Measurements from ENCODE around the gene CDK5RAP3.

CDK5RAP3 gene

DNA sequence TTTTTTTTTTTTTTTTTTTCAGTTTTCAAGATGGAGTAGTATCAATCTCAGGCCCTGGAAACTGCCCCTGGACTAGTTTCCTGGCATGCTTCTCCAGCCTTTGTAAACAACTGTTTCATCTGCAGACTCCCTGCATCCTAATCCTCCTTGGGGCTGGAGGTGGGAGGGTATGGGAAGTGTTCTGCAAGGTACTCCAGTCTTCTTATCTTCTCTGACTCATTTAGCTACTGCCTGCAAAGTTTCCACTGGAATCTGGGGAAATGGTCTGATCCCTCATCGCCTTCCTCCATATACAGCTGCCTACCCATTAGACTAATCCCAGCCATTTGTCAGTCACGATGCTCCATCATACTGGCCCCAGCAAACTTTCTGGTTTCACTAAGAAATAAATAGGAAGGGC is 45.2 kb downstream of the CDK5RAP3 start:
- H3K27ac ChIP-seq (ENCODE audit: extremely low read depth, low read depth, low read length), result no peak overlapping the region
- peaks cover 7% of the 10 kb centered on the region for H3K4me1 ChIP-seq (ENCODE audit: control insufficient read depth, insufficient read depth, low read length)
- ChIA-PET CTCF (interaction anchor here (0.6 to 15.5 kb wide), 9 partner anchors 11 to 1559 kb away, joined by 3 to 386 read pairs (median 4); partner anchors contain the start of genes CDK5RAP3, PNPO and PRR15L), POLR2A (interaction anchor here (1.1 kb wide), 1 partner anchor 40 kb away, joined by 3 read pairs; no protein-coding TSS in a partner anchor)
- H3K4me3 ChIP-seq (ENCODE audit: low read depth, low read length), result no peak overlapping the region
- H3K9me3 ChIP-seq (ENCODE audit: control insufficient read depth, insufficient read depth, low read depth, low read length), result no peaks in the 10 kb centered on the region
- H3K36me3 ChIP-seq (ENCODE audit: control insufficient read depth in 2 of 2, insufficient read depth in 1 of 2, low read length in 2 of 2), result no peaks in the 10 kb centered on the region
- TF ChIP-seq, protein P1, sequence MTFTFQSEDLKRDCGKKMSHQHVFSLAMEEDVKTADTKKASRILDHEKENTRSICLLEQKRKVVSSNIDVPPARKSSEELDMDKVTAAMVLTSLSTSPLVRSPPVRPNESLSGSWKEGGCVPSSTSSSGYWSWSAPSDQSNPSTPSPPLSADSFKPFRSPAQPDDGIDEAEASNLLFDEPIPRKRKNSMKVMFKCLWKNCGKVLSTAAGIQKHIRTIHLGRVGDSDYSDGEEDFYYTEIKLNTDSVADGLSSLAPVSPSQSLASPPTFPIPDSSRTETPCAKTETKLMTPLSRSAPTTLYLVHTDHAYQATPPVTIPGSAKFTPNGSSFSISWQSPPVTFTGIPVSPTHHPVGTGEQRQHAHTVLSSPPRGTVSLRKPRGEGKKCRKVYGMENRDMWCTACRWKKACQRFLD (tag by site-specific recombination; IDR thresholded peaks at IDR 0.05), result no peak
- TF ChIP-seq IKZF3 (tag by site-specific recombination; IDR thresholded peaks at IDR 0.05) (no peak), ZNF555 (tag by site-specific recombination; conservative IDR thresholded peaks at IDR 0.05) (no peak), ZNF214 (tag by site-specific recombination; IDR thresholded peaks at IDR 0.05; ENCODE audit: borderline replicate concordance) (no peak), ZNF544 (tag by site-specific recombination; IDR thresholded peaks at IDR 0.05) (no peak), ZNF830 (tag by site-specific recombination; IDR thresholded peaks at IDR 0.05; ENCODE audit: low read depth) (no peak), ZNF660 (tag by site-specific recombination; IDR thresholded peaks at IDR 0.05) (0 out of 2 replicates have a peak, but pooled peaks have one; percentile 41), ZNF776 (tag by site-specific recombination; IDR thresholded peaks at IDR 0.05; ENCODE audit: borderline replicate concordance) (no peak), OSR2 (tag by site-specific recombination; IDR thresholded peaks at IDR 0.05) (peak; percentile 60), REPIN1 (tag by site-specific recombination; IDR thresholded peaks at IDR 0.05; ENCODE audit: low read depth) (no peak), ZNF600 (tag by site-specific recombination; IDR thresholded peaks at IDR 0.05) (peak; percentile 88), ZBTB17 (tag by site-specific recombination; IDR thresholded peaks at IDR 0.05) (peak; percentile 48; the same call in 1 of the 2 replicates), ZNF23 (tag by site-specific recombination; IDR thresholded peaks at IDR 0.05; ENCODE audit: borderline replicate concordance) (no peak), KLF7 (tag by site-specific recombination; IDR thresholded peaks at IDR 0.05; ENCODE audit: borderline replicate concordance) (no peak), ZNF184 (tag by site-specific recombination; IDR thresholded peaks at IDR 0.05) (no peak), BCL11B (tag by site-specific recombination; IDR thresholded peaks at IDR 0.05; ENCODE audit: low read depth) (no peak), EGR2 (tag by site-specific recombination; IDR thresholded peaks at IDR 0.05; ENCODE audit: low read depth) (peak; percentile 35; the same call in 1 of the 2 replicates), SP7 (tag by site-specific recombination; IDR thresholded peaks at IDR 0.05) (peak; percentile 77), ZFHX2 (tag by site-specific recombination; conservative IDR thresholded peaks at IDR 0.05) (peak; percentile 32), ZNF514 (tag by site-specific recombination; IDR thresholded peaks at IDR 0.05) (no peak), ZNF707 (tag by site-specific recombination; IDR thresholded peaks at IDR 0.05) (no peak), ZNF548 (tag by site-specific recombination; IDR thresholded peaks at IDR 0.05) (no peak)
- TF ChIP-seq, protein P2, sequence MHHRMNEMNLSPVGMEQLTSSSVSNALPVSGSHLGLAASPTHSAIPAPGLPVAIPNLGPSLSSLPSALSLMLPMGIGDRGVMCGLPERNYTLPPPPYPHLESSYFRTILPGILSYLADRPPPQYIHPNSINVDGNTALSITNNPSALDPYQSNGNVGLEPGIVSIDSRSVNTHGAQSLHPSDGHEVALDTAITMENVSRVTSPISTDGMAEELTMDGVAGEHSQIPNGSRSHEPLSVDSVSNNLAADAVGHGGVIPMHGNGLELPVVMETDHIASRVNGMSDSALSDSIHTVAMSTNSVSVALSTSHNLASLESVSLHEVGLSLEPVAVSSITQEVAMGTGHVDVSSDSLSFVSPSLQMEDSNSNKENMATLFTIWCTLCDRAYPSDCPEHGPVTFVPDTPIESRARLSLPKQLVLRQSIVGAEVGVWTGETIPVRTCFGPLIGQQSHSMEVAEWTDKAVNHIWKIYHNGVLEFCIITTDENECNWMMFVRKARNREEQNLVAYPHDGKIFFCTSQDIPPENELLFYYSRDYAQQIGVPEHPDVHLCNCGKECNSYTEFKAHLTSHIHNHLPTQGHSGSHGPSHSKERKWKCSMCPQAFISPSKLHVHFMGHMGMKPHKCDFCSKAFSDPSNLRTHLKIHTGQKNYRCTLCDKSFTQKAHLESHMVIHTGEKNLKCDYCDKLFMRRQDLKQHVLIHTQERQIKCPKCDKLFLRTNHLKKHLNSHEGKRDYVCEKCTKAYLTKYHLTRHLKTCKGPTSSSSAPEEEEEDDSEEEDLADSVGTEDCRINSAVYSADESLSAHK (tag by site-specific recombination; IDR thresholded peaks at IDR 0.05), result peak; percentile 97
- TF ChIP-seq, protein P3, sequence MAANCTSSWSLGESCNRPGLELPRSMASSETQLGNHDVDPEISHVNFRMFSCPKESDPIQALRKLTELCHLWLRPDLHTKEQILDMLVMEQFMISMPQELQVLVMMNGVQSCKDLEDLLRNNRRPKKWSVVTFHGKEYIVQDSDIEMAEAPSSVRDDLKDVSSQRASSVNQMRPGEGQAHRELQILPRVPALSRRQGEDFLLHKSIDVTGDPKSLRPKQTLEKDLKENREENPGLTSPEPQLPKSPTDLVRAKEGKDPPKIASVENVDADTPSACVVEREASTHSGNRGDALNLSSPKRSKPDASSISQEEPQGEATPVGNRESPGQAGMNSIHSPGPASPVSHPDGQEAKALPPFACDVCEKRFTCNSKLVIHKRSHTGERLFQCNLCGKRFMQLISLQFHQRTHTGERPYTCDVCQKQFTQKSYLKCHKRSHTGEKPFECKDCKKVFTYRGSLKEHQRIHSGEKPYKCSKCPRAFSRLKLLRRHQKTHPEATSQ (tag by site-specific recombination; IDR thresholded peaks at IDR 0.05), result no peak
- TF ChIP-seq, protein P4, sequence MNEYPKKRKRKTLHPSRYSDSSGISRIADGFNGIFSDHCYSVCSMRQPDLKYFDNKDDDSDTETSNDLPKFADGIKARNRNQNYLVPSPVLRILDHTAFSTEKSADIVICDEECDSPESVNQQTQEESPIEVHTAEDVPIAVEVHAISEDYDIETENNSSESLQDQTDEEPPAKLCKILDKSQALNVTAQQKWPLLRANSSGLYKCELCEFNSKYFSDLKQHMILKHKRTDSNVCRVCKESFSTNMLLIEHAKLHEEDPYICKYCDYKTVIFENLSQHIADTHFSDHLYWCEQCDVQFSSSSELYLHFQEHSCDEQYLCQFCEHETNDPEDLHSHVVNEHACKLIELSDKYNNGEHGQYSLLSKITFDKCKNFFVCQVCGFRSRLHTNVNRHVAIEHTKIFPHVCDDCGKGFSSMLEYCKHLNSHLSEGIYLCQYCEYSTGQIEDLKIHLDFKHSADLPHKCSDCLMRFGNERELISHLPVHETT (tag by site-specific recombination; IDR thresholded peaks at IDR 0.05), result no peak
- TF ChIP-seq, protein P5, sequence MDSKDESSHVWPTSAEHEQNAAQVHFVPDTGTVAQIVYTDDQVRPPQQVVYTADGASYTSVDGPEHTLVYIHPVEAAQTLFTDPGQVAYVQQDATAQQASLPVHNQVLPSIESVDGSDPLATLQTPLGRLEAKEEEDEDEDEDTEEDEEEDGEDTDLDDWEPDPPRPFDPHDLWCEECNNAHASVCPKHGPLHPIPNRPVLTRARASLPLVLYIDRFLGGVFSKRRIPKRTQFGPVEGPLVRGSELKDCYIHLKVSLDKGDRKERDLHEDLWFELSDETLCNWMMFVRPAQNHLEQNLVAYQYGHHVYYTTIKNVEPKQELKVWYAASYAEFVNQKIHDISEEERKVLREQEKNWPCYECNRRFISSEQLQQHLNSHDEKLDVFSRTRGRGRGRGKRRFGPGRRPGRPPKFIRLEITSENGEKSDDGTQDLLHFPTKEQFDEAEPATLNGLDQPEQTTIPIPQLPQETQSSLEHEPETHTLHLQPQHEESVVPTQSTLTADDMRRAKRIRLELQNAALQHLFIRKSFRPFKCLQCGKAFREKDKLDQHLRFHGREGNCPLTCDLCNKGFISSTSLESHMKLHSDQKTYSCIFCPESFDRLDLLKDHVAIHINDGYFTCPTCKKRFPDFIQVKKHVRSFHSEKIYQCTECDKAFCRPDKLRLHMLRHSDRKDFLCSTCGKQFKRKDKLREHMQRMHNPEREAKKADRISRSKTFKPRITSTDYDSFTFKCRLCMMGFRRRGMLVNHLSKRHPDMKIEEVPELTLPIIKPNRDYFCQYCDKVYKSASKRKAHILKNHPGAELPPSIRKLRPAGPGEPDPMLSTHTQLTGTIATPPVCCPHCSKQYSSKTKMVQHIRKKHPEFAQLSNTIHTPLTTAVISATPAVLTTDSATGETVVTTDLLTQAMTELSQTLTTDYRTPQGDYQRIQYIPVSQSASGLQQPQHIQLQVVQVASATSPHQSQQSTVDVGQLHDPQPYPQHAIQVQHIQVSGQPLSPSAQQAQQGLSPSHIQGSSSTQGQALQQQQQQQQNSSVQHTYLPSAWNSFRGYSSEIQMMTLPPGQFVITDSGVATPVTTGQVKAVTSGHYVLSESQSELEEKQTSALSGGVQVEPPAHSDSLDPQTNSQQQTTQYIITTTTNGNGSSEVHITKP (tag by site-specific recombination; IDR thresholded peaks at IDR 0.05), result peak; percentile 67
- TF ChIP-seq, protein P6, sequence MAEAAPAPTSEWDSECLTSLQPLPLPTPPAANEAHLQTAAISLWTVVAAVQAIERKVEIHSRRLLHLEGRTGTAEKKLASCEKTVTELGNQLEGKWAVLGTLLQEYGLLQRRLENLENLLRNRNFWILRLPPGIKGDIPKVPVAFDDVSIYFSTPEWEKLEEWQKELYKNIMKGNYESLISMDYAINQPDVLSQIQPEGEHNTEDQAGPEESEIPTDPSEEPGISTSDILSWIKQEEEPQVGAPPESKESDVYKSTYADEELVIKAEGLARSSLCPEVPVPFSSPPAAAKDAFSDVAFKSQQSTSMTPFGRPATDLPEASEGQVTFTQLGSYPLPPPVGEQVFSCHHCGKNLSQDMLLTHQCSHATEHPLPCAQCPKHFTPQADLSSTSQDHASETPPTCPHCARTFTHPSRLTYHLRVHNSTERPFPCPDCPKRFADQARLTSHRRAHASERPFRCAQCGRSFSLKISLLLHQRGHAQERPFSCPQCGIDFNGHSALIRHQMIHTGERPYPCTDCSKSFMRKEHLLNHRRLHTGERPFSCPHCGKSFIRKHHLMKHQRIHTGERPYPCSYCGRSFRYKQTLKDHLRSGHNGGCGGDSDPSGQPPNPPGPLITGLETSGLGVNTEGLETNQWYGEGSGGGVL (tag by site-specific recombination; IDR thresholded peaks at IDR 0.05), result 0 out of 2 replicates have a peak, but pooled peaks have one; percentile 41
